WTC11 (cell line): Measurements from ENCODE around the gene GFRA1. TPM values are rescaled to one million over a fixed set of nuclear protein-coding genes. Genes with fewer than 3 reads are reported as not detected.

Source experiments
- MYBL2 ChIP-seq: sonication (generic); formaldehyde crosslinking; IDR thresholded peaks from 2 replicates; pipeline ENCODE4 v1.8.1; 2023; ENCODE audit warnings: mild to moderate bottlenecking, moderate library complexity, missing genetic modification reagents
- NFYB ChIP-seq: sonication (generic); formaldehyde crosslinking; conservative IDR thresholded peaks from 2 replicates; pipeline ENCODE4 v1.8.0; 2022; ENCODE audit warnings: low read depth, missing genetic modification reagents
- SP1 ChIP-seq: sonication (generic); formaldehyde crosslinking; conservative IDR thresholded peaks from 2 replicates; pipeline ENCODE4 v1.8.1; 2022; ENCODE audit warnings: missing genetic modification reagents
- ZBTB21 ChIP-seq: sonication (generic); formaldehyde crosslinking; IDR thresholded peaks from 2 replicates; pipeline ENCODE4 v1.8.1; 2023; ENCODE audit warnings: mild to moderate bottlenecking, missing genetic modification reagents, borderline replicate concordance
- ZNF121 ChIP-seq: sonication (generic); formaldehyde crosslinking; IDR thresholded peaks from 2 replicates; pipeline ENCODE4 v1.8.0; 2023; ENCODE audit warnings: missing genetic modification reagents
- ZNF317 ChIP-seq: sonication (generic); formaldehyde crosslinking; IDR thresholded peaks from 2 replicates; pipeline ENCODE4 v1.8.1; 2023; ENCODE audit warnings: low read depth, mild to moderate bottlenecking, moderate library complexity, missing genetic modification reagents, borderline replicate concordance
- total RNA-seq: library from RNA; stranded (reverse); gene quantifications from 3 replicates; pipeline ENCODE4 v1.2.3, GENCODE V29; 2021
- TF ChIP-seq, protein P1 (sequence below): sonication (generic); formaldehyde crosslinking; IDR thresholded peaks from 2 replicates; pipeline ENCODE4 v1.8.1; 2023; ENCODE audit warnings: mild to moderate bottlenecking, missing genetic modification reagents, borderline replicate concordance
- TF ChIP-seq, protein P2 (sequence below): sonication (generic); formaldehyde crosslinking; IDR thresholded peaks from 2 replicates; pipeline ENCODE4 v1.8.1; 2023; ENCODE audit warnings: mild to moderate bottlenecking, missing genetic modification reagents, moderate library complexity
- TF ChIP-seq, protein P3 (sequence below): sonication (generic); formaldehyde crosslinking; IDR thresholded peaks from 2 replicates; pipeline ENCODE4 v1.8.0; 2022; ENCODE audit warnings: mild to moderate bottlenecking, missing genetic modification reagents
- TF ChIP-seq, protein P4 (sequence below): fragments of 250-450 bp; sonication (Bioruptor Pico); IDR thresholded peaks from 2 replicates; pipeline ENCODE4 v1.9.0; 2021; ENCODE audit warnings: mild to moderate bottlenecking, borderline replicate concordance
- TF ChIP-seq, protein P5 (sequence below): fragments of 250-450 bp; sonication (Bioruptor Pico); IDR thresholded peaks from 2 replicates; pipeline ENCODE4 v1.9.0; 2021; ENCODE audit warnings: mild to moderate bottlenecking
- TF ChIP-seq, protein P6 (sequence below): sonication (generic); formaldehyde crosslinking; IDR thresholded peaks from 2 replicates; pipeline ENCODE4 v1.8.1; 2022; ENCODE audit warnings: low read depth, mild to moderate bottlenecking, moderate library complexity, missing genetic modification reagents, borderline replicate concordance

The GFRA1 gene
- total RNA-seq, 1 experiment from 2014 or later, result 4.4 TPM

DNA sequence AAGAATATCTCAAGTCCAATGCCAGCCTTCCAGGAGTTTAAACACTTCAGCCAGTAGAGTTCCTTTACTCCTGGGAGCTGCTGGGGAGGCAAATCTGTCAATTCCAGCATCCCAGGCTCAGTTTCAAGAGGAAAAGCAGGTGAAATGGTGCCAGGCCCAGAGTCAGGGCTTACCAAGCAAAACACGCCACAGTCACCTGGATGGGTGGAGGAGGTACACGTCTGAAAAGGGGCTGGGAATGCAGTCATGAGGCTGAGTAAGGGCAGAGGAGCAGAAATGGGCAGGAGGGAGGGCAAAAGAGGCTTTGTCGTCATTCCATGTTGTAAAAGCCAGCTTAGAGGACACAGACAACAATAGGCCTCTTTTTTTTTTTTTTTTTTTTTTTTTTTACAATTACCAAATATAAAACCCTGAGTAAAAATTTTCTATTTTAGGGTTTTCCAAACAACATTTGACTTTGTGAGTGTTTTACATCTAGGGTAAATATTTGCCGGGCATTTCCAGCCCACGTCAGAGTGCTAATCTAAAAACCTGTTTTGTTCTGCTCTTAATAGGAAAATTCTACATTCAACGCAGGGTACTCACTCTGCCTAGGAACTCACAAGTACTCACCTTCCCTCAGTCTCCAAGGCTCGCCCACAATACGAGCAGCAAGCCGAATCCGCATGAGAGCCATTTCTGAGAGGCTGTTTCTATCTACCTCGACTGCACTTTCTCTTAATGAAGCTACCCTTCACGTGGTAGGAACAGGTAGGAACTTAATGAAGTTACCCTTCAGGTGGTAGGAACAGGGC is 21.2 kb downstream of the GFRA1 start (continued):
- TF ChIP-seq, protein P1, sequence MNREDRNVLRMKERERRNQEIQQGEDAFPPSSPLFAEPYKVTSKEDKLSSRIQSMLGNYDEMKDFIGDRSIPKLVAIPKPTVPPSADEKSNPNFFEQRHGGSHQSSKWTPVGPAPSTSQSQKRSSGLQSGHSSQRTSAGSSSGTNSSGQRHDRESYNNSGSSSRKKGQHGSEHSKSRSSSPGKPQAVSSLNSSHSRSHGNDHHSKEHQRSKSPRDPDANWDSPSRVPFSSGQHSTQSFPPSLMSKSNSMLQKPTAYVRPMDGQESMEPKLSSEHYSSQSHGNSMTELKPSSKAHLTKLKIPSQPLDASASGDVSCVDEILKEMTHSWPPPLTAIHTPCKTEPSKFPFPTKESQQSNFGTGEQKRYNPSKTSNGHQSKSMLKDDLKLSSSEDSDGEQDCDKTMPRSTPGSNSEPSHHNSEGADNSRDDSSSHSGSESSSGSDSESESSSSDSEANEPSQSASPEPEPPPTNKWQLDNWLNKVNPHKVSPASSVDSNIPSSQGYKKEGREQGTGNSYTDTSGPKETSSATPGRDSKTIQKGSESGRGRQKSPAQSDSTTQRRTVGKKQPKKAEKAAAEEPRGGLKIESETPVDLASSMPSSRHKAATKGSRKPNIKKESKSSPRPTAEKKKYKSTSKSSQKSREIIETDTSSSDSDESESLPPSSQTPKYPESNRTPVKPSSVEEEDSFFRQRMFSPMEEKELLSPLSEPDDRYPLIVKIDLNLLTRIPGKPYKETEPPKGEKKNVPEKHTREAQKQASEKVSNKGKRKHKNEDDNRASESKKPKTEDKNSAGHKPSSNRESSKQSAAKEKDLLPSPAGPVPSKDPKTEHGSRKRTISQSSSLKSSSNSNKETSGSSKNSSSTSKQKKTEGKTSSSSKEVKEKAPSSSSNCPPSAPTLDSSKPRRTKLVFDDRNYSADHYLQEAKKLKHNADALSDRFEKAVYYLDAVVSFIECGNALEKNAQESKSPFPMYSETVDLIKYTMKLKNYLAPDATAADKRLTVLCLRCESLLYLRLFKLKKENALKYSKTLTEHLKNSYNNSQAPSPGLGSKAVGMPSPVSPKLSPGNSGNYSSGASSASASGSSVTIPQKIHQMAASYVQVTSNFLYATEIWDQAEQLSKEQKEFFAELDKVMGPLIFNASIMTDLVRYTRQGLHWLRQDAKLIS (CRISPR knock-in tag), result no peak
- no peak for TF ChIP-seq NFYB
- TF ChIP-seq, protein P2, sequence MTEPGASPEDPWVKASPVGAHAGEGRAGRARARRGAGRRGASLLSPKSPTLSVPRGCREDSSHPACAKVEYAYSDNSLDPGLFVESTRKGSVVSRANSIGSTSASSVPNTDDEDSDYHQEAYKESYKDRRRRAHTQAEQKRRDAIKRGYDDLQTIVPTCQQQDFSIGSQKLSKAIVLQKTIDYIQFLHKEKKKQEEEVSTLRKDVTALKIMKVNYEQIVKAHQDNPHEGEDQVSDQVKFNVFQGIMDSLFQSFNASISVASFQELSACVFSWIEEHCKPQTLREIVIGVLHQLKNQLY (CRISPR knock-in tag), result no peak
- no peak for TF ChIP-seq ZBTB21 (CRISPR knock-in tag)
- TF ChIP-seq ZNF121 (CRISPR knock-in tag), result no peak
- TF ChIP-seq, protein P3, sequence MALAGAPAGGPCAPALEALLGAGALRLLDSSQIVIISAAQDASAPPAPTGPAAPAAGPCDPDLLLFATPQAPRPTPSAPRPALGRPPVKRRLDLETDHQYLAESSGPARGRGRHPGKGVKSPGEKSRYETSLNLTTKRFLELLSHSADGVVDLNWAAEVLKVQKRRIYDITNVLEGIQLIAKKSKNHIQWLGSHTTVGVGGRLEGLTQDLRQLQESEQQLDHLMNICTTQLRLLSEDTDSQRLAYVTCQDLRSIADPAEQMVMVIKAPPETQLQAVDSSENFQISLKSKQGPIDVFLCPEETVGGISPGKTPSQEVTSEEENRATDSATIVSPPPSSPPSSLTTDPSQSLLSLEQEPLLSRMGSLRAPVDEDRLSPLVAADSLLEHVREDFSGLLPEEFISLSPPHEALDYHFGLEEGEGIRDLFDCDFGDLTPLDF (CRISPR knock-in tag), result no peak
- TF ChIP-seq, protein P4, sequence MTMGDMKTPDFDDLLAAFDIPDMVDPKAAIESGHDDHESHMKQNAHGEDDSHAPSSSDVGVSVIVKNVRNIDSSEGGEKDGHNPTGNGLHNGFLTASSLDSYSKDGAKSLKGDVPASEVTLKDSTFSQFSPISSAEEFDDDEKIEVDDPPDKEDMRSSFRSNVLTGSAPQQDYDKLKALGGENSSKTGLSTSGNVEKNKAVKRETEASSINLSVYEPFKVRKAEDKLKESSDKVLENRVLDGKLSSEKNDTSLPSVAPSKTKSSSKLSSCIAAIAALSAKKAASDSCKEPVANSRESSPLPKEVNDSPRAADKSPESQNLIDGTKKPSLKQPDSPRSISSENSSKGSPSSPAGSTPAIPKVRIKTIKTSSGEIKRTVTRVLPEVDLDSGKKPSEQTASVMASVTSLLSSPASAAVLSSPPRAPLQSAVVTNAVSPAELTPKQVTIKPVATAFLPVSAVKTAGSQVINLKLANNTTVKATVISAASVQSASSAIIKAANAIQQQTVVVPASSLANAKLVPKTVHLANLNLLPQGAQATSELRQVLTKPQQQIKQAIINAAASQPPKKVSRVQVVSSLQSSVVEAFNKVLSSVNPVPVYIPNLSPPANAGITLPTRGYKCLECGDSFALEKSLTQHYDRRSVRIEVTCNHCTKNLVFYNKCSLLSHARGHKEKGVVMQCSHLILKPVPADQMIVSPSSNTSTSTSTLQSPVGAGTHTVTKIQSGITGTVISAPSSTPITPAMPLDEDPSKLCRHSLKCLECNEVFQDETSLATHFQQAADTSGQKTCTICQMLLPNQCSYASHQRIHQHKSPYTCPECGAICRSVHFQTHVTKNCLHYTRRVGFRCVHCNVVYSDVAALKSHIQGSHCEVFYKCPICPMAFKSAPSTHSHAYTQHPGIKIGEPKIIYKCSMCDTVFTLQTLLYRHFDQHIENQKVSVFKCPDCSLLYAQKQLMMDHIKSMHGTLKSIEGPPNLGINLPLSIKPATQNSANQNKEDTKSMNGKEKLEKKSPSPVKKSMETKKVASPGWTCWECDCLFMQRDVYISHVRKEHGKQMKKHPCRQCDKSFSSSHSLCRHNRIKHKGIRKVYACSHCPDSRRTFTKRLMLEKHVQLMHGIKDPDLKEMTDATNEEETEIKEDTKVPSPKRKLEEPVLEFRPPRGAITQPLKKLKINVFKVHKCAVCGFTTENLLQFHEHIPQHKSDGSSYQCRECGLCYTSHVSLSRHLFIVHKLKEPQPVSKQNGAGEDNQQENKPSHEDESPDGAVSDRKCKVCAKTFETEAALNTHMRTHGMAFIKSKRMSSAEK (CRISPR knock-in tag), result no peak
- TF ChIP-seq, protein P5, sequence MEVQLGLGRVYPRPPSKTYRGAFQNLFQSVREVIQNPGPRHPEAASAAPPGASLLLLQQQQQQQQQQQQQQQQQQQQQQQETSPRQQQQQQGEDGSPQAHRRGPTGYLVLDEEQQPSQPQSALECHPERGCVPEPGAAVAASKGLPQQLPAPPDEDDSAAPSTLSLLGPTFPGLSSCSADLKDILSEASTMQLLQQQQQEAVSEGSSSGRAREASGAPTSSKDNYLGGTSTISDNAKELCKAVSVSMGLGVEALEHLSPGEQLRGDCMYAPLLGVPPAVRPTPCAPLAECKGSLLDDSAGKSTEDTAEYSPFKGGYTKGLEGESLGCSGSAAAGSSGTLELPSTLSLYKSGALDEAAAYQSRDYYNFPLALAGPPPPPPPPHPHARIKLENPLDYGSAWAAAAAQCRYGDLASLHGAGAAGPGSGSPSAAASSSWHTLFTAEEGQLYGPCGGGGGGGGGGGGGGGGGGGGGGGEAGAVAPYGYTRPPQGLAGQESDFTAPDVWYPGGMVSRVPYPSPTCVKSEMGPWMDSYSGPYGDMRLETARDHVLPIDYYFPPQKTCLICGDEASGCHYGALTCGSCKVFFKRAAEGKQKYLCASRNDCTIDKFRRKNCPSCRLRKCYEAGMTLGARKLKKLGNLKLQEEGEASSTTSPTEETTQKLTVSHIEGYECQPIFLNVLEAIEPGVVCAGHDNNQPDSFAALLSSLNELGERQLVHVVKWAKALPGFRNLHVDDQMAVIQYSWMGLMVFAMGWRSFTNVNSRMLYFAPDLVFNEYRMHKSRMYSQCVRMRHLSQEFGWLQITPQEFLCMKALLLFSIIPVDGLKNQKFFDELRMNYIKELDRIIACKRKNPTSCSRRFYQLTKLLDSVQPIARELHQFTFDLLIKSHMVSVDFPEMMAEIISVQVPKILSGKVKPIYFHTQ (CRISPR knock-in tag), result no peak
- TF ChIP-seq MYBL2, result no peak
- no peak for TF ChIP-seq ZNF317 (CRISPR knock-in tag)
- TF ChIP-seq, protein P6, sequence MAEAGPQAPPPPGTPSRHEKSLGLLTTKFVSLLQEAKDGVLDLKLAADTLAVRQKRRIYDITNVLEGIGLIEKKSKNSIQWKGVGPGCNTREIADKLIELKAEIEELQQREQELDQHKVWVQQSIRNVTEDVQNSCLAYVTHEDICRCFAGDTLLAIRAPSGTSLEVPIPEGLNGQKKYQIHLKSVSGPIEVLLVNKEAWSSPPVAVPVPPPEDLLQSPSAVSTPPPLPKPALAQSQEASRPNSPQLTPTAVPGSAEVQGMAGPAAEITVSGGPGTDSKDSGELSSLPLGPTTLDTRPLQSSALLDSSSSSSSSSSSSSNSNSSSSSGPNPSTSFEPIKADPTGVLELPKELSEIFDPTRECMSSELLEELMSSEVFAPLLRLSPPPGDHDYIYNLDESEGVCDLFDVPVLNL (CRISPR knock-in tag), result no peak
- no peak for TF ChIP-seq SP1 (CRISPR knock-in tag)
- TF ChIP-seq, all 79 proteins: peak for 0
